Peyer's patch (tissue), 4 donors: ENCODE measurements around the gene GPX1.

Experiments used
- CTCF ChIP-seq, 6 experiments: fragments of 450-650 bp in 4 of 6; fragments of 200-600 bp in 2 of 6; sonication (generic) in 1 of 6; IDR thresholded peaks; one replicate each; pipeline ENCODE4 v1.5.1; 2017 to 2019; ENCODE audit warnings: antibody characterized with exemption in 6 of 6, mild to moderate bottlenecking in 3 of 6, moderate library complexity in 1 of 6
- POLR2A ChIP-seq, 2 donors: fragments of 450-650 bp; IDR thresholded peaks; one replicate each; pipeline ENCODE4 v1.5.1; 2017; ENCODE audit warnings: antibody characterized with exemption in 2 of 2, mild to moderate bottlenecking in 2 of 2, moderate library complexity in 2 of 2

GRCh38 chr3:49311283-49311682 lies 46.9 kb downstream of the GPX1 start:
- TF ChIP-seq CTCF (IDR thresholded peaks at IDR 0.05) (no peak), POLR2A (IDR thresholded peaks at IDR 0.05) (no peak)
